ACC112 (cell line): ENCODE results near the gene THBS2.
"Not testable (repeated sequence)": the region's sequence is repeated elsewhere in the genome, so short reads cannot be mapped to it uniquely, and the experiment has no call there.

Experiments
- H2AFZ ChIP-seq: fragments of 200-600 bp; sonication (generic); one replicate; pipeline ENCODE4 v1.6.0; 2017; ENCODE audit warnings: antibody characterized with exemption, low read length; ENCODE audit not compliant: unreplicated experiment
- H3K27ac ChIP-seq: fragments of 200-600 bp; sonication (generic); 2 replicates; pipeline ENCODE4 v1.5.1; 2014; ENCODE audit warnings: low read depth, mild to moderate bottlenecking, antibody characterized with exemption, low read length, moderate library complexity
- H3K27me3 ChIP-seq: fragments of 200-600 bp; sonication (generic); 2 replicates; pipeline ENCODE4 v1.6.1; 2014; ENCODE audit warnings: mild to moderate bottlenecking, antibody characterized with exemption, low read length, moderate library complexity, mixed read lengths; ENCODE audit not compliant: insufficient read depth
- H3K36me3 ChIP-seq: fragments of 200-600 bp; sonication (generic); 2 replicates; pipeline ENCODE4 v1.6.1; 2016; ENCODE audit warnings: mild to moderate bottlenecking, antibody characterized with exemption, low read length, moderate library complexity, mixed read lengths; ENCODE audit not compliant: insufficient read depth
- H3K4me1 ChIP-seq: fragments of 200-600 bp; sonication (generic); one replicate; pipeline ENCODE4 v1.6.1; 2016; ENCODE audit warnings: low read length, mixed read lengths; ENCODE audit not compliant: insufficient read depth, unreplicated experiment, control insufficient read depth
- H3K4me3 ChIP-seq: fragments of 200-600 bp; sonication (generic); 2 replicates; pipeline ENCODE4 v1.5.1; 2014; ENCODE audit warnings: mild to moderate bottlenecking, low read depth, low read length
- H3K79me2 ChIP-seq: fragments of 200-600 bp; sonication (generic); one replicate; pipeline ENCODE4 v1.6.0; 2016; ENCODE audit warnings: low read length; ENCODE audit not compliant: control insufficient read depth, unreplicated experiment, insufficient read depth

THBS2 gene

GRCh38 chr6:169263374-169263773 lies 9.7 kb upstream of the THBS2 start:
- Histone ChIP-seq H3K79me2 (no peaks in the 10 kb centered on the region), H3K4me1 (peaks cover 8% of the 10 kb centered on the region), H3K36me3 (no peaks in the 10 kb centered on the region), H2AFZ (no peak overlapping the region), H3K27ac (no peak overlapping the region), H3K4me3 (no peak overlapping the region), H3K27me3 (no peaks in the 10 kb centered on the region)

- H3K36me3 ChIP-seq, H3K79me2 ChIP-seq, H3K27ac ChIP-seq, H3K27me3 ChIP-seq, H2AFZ ChIP-seq, H3K4me1 ChIP-seq, H3K4me3 ChIP-seq: not testable (repeated sequence)
Measured at GRCh38 chr6:169262602-169263001, 9.0 kb upstream of the THBS2 start.

- Histone ChIP-seq H3K27me3 (0 out of 2 replicates have a peak, but pooled peaks cover 3% of the 10 kb centered on the region), H2AFZ (no peak overlapping the region), H3K36me3 (no peaks in the 10 kb centered on the region), H3K27ac (no peak overlapping the region), H3K4me1 (peaks cover 15% of the 10 kb centered on the region), H3K79me2 (peaks cover 15% of the 10 kb centered on the region), H3K4me3 (no peak overlapping the region)
Measured at GRCh38 chr6:169256518-169256917, 2.9 kb upstream of the THBS2 start.

GRCh38 chr6:169256061-169256460 lies 2.4 kb upstream of the THBS2 start:
- H3K36me3 ChIP-seq, result no peaks in the 10 kb centered on the region
- peaks cover 20% of the 10 kb centered on the region for H3K79me2 ChIP-seq
- peaks cover 20% of the 10 kb centered on the region for H3K4me1 ChIP-seq
- 0 out of 2 replicates have a peak, but pooled peaks cover 3% of the 10 kb centered on the region for H3K27me3 ChIP-seq
- no peak overlapping the region for H3K27ac ChIP-seq
- no peak overlapping the region for H3K4me3 ChIP-seq
- no peak overlapping the region for H2AFZ ChIP-seq

- Histone ChIP-seq H3K27ac (no peak overlapping the region), H2AFZ (no peak overlapping the region), H3K79me2 (peaks cover 24% of the 10 kb centered on the region), H3K27me3 (0 out of 2 replicates have a peak, but pooled peaks cover 3% of the 10 kb centered on the region), H3K36me3 (no peaks in the 10 kb centered on the region), H3K4me3 (no peak overlapping the region), H3K4me1 (peaks cover 23% of the 10 kb centered on the region)
Measured at GRCh38 chr6:169255643-169256042, 2.0 kb upstream of the THBS2 start.

GRCh38 chr6:169254456-169255316 lies 1.0 kb upstream of the THBS2 start:
- peaks cover 29% of the 10 kb centered on the region for H3K4me1 ChIP-seq
- no peak overlapping the region for H2AFZ ChIP-seq
- H3K27ac ChIP-seq, result no peak overlapping the region
- H3K79me2 ChIP-seq, result peaks cover 33% of the 10 kb centered on the region
- 0 out of 2 replicates have a peak, but pooled peaks cover 3% of the 10 kb centered on the region for H3K27me3 ChIP-seq
- H3K36me3 ChIP-seq, result no peaks in the 10 kb centered on the region
- peak overlapping the region; percentile 88 for H3K4me3 ChIP-seq

- H2AFZ ChIP-seq, result no peak overlapping the region
- H3K36me3 ChIP-seq, result peaks cover 16% of the 10 kb centered on the region
- 0 out of 2 replicates have a peak, but pooled peaks cover under 1% of the 10 kb centered on the region for H3K27me3 ChIP-seq
- peaks cover 40% of the 10 kb centered on the region for H3K79me2 ChIP-seq
- peak overlapping the region; percentile 88 for H3K4me3 ChIP-seq
- H3K4me1 ChIP-seq, result peaks cover 29% of the 10 kb centered on the region
- peak overlapping the region; percentile 31; the same call in 1 of the 2 replicates for H3K27ac ChIP-seq
Measured at GRCh38 chr6:169252505-169253189, 999 bp downstream of the THBS2 start.

- H3K27ac ChIP-seq, result 0 out of 2 replicates have a peak overlapping the region, but pooled peaks have one; percentile 44
- H2AFZ ChIP-seq, result no peak overlapping the region
- no peaks in the 10 kb centered on the region for H3K27me3 ChIP-seq
- peaks cover 29% of the 10 kb centered on the region for H3K4me1 ChIP-seq
- peaks cover 23% of the 10 kb centered on the region for H3K36me3 ChIP-seq
- peak overlapping the region; percentile 88 for H3K4me3 ChIP-seq
- H3K79me2 ChIP-seq, result peaks cover 40% of the 10 kb centered on the region
Measured at GRCh38 chr6:169251822-169252504, 1.7 kb downstream of the THBS2 start.

- H3K4me1 ChIP-seq, result peaks cover 29% of the 10 kb centered on the region
- H3K36me3 ChIP-seq, result peaks cover 29% of the 10 kb centered on the region
- peak overlapping the region; percentile 44 for H3K27ac ChIP-seq
- peak overlapping the region; percentile 88 for H3K4me3 ChIP-seq
- H3K79me2 ChIP-seq, result peaks cover 40% of the 10 kb centered on the region
- no peaks in the 10 kb centered on the region for H3K27me3 ChIP-seq
- peak overlapping the region; percentile 74 for H2AFZ ChIP-seq
Measured at GRCh38 chr6:169251371-169251802, 2.3 kb downstream of the THBS2 start.

GRCh38 chr6:169250660-169251059 lies 3.0 kb downstream of the THBS2 start:
- Histone ChIP-seq H3K4me3 (peak overlapping the region; percentile 88), H3K27me3 (no peaks in the 10 kb centered on the region), H3K27ac (peak overlapping the region; percentile 44), H3K36me3 (peaks cover 34% of the 10 kb centered on the region), H3K79me2 (peaks cover 40% of the 10 kb centered on the region), H2AFZ (no peak overlapping the region), H3K4me1 (peaks cover 29% of the 10 kb centered on the region)
